HCT116 (cell line): Measurements from ENCODE around the gene KHDC4. TPM values are rescaled to one million over a fixed set of nuclear protein-coding genes. Genes with fewer than 3 reads are reported as not detected.

Experiments
- ATAC-seq: fragments of 200-7000 bp; cut with Tn5 transposase; 2 replicates; pipeline ENCODE4 v1.9.1; 2020; ENCODE audit warnings: mild to moderate bottlenecking, moderate library complexity
- BruUV-seq: library from RNA; stranded (reverse); fragments of 400-500 nt; replicated peaks from 2 replicates; lab custom pipeline; 2021; lab: Mats Ljungman, UMichigan
- CTCF ChIA-PET: fragments of 300-600 bp; sonication (Branson Sonifier 250); formaldehyde crosslinking; loops from one replicate; lab custom pipeline; 2021; ENCODE audit warnings: antibody characterized with exemption; lab: Charles Lee
- POLR2A ChIA-PET: fragments of 300-600, 350-600 bp; sonication (Branson Sonifier 250); formaldehyde crosslinking; loops from one replicate; lab custom pipeline; 2021; ENCODE audit warnings: antibody characterized with exemption; lab: Charles Lee
- RAD21 ChIA-PET, 2 experiments: fragments of 300-600 bp; sonication (Branson Sonifier 250); formaldehyde crosslinking; loops; one replicate each; lab custom pipeline; 2023; ENCODE audit warnings: low total read pairs in 2 of 2; ENCODE audit not compliant: uncharacterized antibody in 2 of 2, unreplicated experiment in 2 of 2, low non-redundant PET in 1 of 2; lab: Charles Lee
- DNase-seq: peaks from one replicate; pipeline ENCODE4 v3.0.0-alpha.2; 2010; ENCODE audit warnings: low read depth, low spot score
- H2AFZ ChIP-seq: fragments of 200-600 bp; shearing (Covaris generic), sonication (generic); 2 replicates; pipeline ENCODE4 v1.6.1; 2017; ENCODE audit warnings: low read depth, mixed run types, mixed read lengths, antibody characterized with exemption, low read length; ENCODE audit not compliant: poor library complexity, severe bottlenecking
- H3K27ac ChIP-seq: 2 replicates; pipeline ENCODE4 v1.5.1; 2012; ENCODE audit warnings: low read depth, low read length
- H3K27me3 ChIP-seq: fragments of 200-600 bp; sonication (generic); 2 replicates; pipeline ENCODE4 v1.6.1; 2016; ENCODE audit warnings: mixed run types, low read length, mixed read lengths; ENCODE audit not compliant: insufficient read depth
- H3K36me3 ChIP-seq, 2 experiments: fragments of 200-500 bp in 1 of 2; fragments of 200-600 bp in 1 of 2; sonication (Bioruptor generic) in 1 of 2; sonication (generic) in 1 of 2; 2 replicates each; pipeline versions ENCODE4 v1.5.1 to v1.6.1; 2014 to 2016; ENCODE audit warnings: low read length in 2 of 2, inconsistent platforms in 1 of 2, mixed read lengths in 1 of 2, mixed run types in 1 of 2; ENCODE audit not compliant: insufficient read depth in 2 of 2, control insufficient read depth in 1 of 2
- H3K4me1 ChIP-seq, 2 experiments: fragments of 200-600 bp in 1 of 2; sonication (generic) in 1 of 2; 2 replicates each; pipeline versions ENCODE4 v1.5.1 to v1.6.1; 2012 to 2017; ENCODE audit warnings: low read length in 2 of 2, inconsistent platforms in 1 of 2, mild to moderate bottlenecking in 1 of 2, mixed read lengths in 1 of 2, mixed run types in 1 of 2, moderate library complexity in 1 of 2; ENCODE audit not compliant: insufficient read depth in 2 of 2, control insufficient read depth in 1 of 2
- H3K4me2 ChIP-seq: fragments of 200-600 bp; sonication (generic); 2 replicates; pipeline ENCODE4 v1.6.1; 2017; ENCODE audit warnings: mixed run types, low read length, mixed read lengths
- H3K4me3 ChIP-seq, 2 experiments: fragments of 200-600 bp in 1 of 2; sonication (generic) in 1 of 2; replicated peaks in 1 of 2; 2 replicates each; pipeline ENCODE4 v1.5.1; 2011 to 2016; ENCODE audit warnings: low read length in 2 of 2, control low read depth in 1 of 2, low read depth in 1 of 2, mild to moderate bottlenecking in 1 of 2, mixed read lengths in 1 of 2, mixed run types in 1 of 2
- H3K79me2 ChIP-seq: fragments of 200-600 bp; sonication (generic); 2 replicates; pipeline ENCODE4 v1.6.1; 2017; ENCODE audit warnings: mild to moderate bottlenecking, mixed run types, low read length, moderate library complexity, mixed read lengths; ENCODE audit not compliant: insufficient read depth
- H3K9ac ChIP-seq: fragments of 200-600 bp; sonication (generic); 2 replicates; pipeline ENCODE4 v1.6.1; 2016; ENCODE audit warnings: low read length, mixed read lengths
- H3K9me2 ChIP-seq: fragments of 200-600 bp; sonication (generic), shearing (Covaris generic); 2 replicates; pipeline ENCODE4 v1.6.1; 2017; ENCODE audit warnings: mixed run types, mild to moderate bottlenecking, moderate library complexity; ENCODE audit not compliant: insufficient read depth
- H3K9me3 ChIP-seq, 2 experiments: fragments of 200-500 bp in 1 of 2; fragments of 200-600 bp in 1 of 2; sonication (Bioruptor generic) in 1 of 2; sonication (generic) in 1 of 2; 2 replicates each; pipeline ENCODE4 v1.6.1; 2014 to 2017; ENCODE audit warnings: low read length in 2 of 2, mixed read lengths in 2 of 2, inconsistent platforms in 1 of 2, low read depth in 1 of 2, mild to moderate bottlenecking in 1 of 2, mixed run types in 1 of 2, moderate library complexity in 1 of 2; ENCODE audit not compliant: control insufficient read depth in 1 of 2, insufficient read depth in 1 of 2
- H4K20me1 ChIP-seq: fragments of 200-600 bp; sonication (generic), shearing (Covaris generic); 2 replicates; pipeline ENCODE4 v1.6.1; 2017; ENCODE audit warnings: mixed run types, mild to moderate bottlenecking, moderate library complexity; ENCODE audit not compliant: insufficient read depth
- CEBPB ChIP-seq: IDR thresholded peaks from 2 replicates; pipeline ENCODE4 v1.6.1; 2012; ENCODE audit warnings: low read depth
- EGR1 ChIP-seq: IDR thresholded peaks from 2 replicates; pipeline ENCODE4 v1.6.1; 2012; ENCODE audit warnings: low read depth
- ELF1 ChIP-seq: IDR thresholded peaks from 2 replicates; pipeline ENCODE4 v1.6.1; 2012; ENCODE audit warnings: low read depth, borderline replicate concordance
- JUND ChIP-seq: IDR thresholded peaks from 2 replicates; pipeline ENCODE4 v1.6.1; 2012
- POLR2A ChIP-seq: IDR thresholded peaks from 2 replicates; pipeline ENCODE4 v1.7.0; 2011; ENCODE audit warnings: borderline replicate concordance; ENCODE audit not compliant: insufficient read depth, insufficient read length; ENCODE audit errors: extremely low read depth
- POLR2AphosphoS5 ChIP-seq: IDR thresholded peaks from 2 replicates; pipeline ENCODE4 v1.6.1; 2011; ENCODE audit warnings: mild to moderate bottlenecking, low read depth, low read length, moderate library complexity
- RAD21 ChIP-seq: IDR thresholded peaks from 2 replicates; pipeline ENCODE4 v1.6.1; 2012; ENCODE audit warnings: low read depth, mild to moderate bottlenecking
- SP1 ChIP-seq: IDR thresholded peaks from 2 replicates; pipeline ENCODE4 v1.6.1; 2012; ENCODE audit warnings: low read depth
- SRF ChIP-seq: IDR thresholded peaks from 2 replicates; pipeline ENCODE4 v1.6.1; 2012; ENCODE audit warnings: low read depth
- ZNF274 ChIP-seq: fragments of 200-500 bp; sonication (Bioruptor generic); IDR thresholded peaks from 2 replicates; pipeline ENCODE4 v1.6.1; 2014; ENCODE audit warnings: mild to moderate bottlenecking, low read depth, low read length, inconsistent platforms
- intact Hi-C: fragments of 100-400 bp; cut with micrococcal nuclease; formaldehyde crosslinking; loops from 2 replicates; pipeline ENCODE4 v1.10.0; 2022
- total RNA-seq: library from RNA; stranded (reverse); gene quantifications from one replicate; pipeline ENCODE4 v1.2.1, GENCODE V29; 2021; ENCODE audit not compliant: unreplicated experiment
- TF ChIP-seq, protein P1 (sequence below): IDR thresholded peaks from 2 replicates; pipeline ENCODE4 v1.6.1; 2012
- TF ChIP-seq, protein P2 (sequence below), 3 experiments: fragments of 200-600 bp in 1 of 3; sonication (generic) in 1 of 3; IDR thresholded peaks in 2 of 3; conservative IDR thresholded peaks in 1 of 3; 2 replicates each; pipeline ENCODE4 v1.5.1; 2012 to 2017; ENCODE audit warnings: low read depth in 2 of 3, low read length in 2 of 3, antibody characterized with exemption in 1 of 3, borderline replicate concordance in 1 of 3, control low read depth in 1 of 3, mild to moderate bottlenecking in 1 of 3, mixed read lengths in 1 of 3, mixed run types in 1 of 3, moderate library complexity in 1 of 3; ENCODE audit not compliant: insufficient read depth in 1 of 3
- TF ChIP-seq, protein P3 (sequence below): IDR thresholded peaks from 2 replicates; pipeline ENCODE4 v1.6.1; 2012

Gene KHDC4
- total RNA-seq, 1 experiment from 2014 or later: 60.7 TPM

- no peak overlapping the region for H3K4me2 ChIP-seq
- no peaks in the 10 kb centered on the region for H3K4me1 ChIP-seq
- ChIA-PET POLR2A (no interaction called here), RAD21 (no interaction called here), CTCF (interaction anchor here (1.2 kb wide), 1 partner anchor 9 kb away, joined by 3 read pairs; no protein-coding TSS in a partner anchor)
- H3K9me2 ChIP-seq: no peaks in the 10 kb centered on the region
- H2AFZ ChIP-seq: no peak overlapping the region
- H3K79me2 ChIP-seq: no peaks in the 10 kb centered on the region
- intact Hi-C loops: no loop called here
- no peak for DNase-seq
- no peak overlapping the region for H3K9ac ChIP-seq
- H3K27ac ChIP-seq: no peak overlapping the region
- no peaks in the 10 kb centered on the region for H3K36me3 ChIP-seq
- BruUV-seq: no TSS peak
- H4K20me1 ChIP-seq: no peaks in the 10 kb centered on the region
- H3K27me3 ChIP-seq: peaks cover 7% of the 10 kb centered on the region; the same call in 1 of the 2 replicates
- TF ChIP-seq JUND (no peak), ELF1 (no peak), RAD21 (no peak), POLR2AphosphoS5 (no peak), EGR1 (no peak), SP1 (no peak), ZNF274 (no peak), CEBPB (no peak), POLR2A (no peak), SRF (no peak)
- TF ChIP-seq, protein P1, sequence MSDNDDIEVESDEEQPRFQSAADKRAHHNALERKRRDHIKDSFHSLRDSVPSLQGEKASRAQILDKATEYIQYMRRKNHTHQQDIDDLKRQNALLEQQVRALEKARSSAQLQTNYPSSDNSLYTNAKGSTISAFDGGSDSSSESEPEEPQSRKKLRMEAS: no peak
- TF ChIP-seq, protein P2, sequence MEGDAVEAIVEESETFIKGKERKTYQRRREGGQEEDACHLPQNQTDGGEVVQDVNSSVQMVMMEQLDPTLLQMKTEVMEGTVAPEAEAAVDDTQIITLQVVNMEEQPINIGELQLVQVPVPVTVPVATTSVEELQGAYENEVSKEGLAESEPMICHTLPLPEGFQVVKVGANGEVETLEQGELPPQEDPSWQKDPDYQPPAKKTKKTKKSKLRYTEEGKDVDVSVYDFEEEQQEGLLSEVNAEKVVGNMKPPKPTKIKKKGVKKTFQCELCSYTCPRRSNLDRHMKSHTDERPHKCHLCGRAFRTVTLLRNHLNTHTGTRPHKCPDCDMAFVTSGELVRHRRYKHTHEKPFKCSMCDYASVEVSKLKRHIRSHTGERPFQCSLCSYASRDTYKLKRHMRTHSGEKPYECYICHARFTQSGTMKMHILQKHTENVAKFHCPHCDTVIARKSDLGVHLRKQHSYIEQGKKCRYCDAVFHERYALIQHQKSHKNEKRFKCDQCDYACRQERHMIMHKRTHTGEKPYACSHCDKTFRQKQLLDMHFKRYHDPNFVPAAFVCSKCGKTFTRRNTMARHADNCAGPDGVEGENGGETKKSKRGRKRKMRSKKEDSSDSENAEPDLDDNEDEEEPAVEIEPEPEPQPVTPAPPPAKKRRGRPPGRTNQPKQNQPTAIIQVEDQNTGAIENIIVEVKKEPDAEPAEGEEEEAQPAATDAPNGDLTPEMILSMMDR (IDR thresholded peaks at IDR 0.05 in 2 of 3, conservative IDR thresholded peaks at IDR 0.05 in 1 of 3; ENCODE audit: borderline replicate concordance in 1 of 3, insufficient read depth in 1 of 3, low read depth in 2 of 3, low read length in 2 of 3): no peak
- TF ChIP-seq, protein P3, sequence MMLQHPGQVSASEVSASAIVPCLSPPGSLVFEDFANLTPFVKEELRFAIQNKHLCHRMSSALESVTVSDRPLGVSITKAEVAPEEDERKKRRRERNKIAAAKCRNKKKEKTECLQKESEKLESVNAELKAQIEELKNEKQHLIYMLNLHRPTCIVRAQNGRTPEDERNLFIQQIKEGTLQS: no peak
- H3K9me3 ChIP-seq: no peaks in the 10 kb centered on the region
- H3K4me3 ChIP-seq: no peak overlapping the region
- ATAC-seq: no peak
Observed at GRCh38 chr1:155884031-155884960, 49.9 kb downstream of the KHDC4 start.
